GM12891 (cell line): ENCODE results near the gene DIP2A.

Experiments used
- DNase-seq: peaks from one replicate; pipeline ENCODE4 v3.0.0; 2011; ENCODE audit warnings: low spot score; ENCODE audit not compliant: insufficient read length
- FAIRE-seq: peaks from 2 replicates; lab custom pipeline; 2011; peaks lifted over from hg19 to GRCh38; lab: Jason Lieb, UNC
- PAX5 ChIP-seq: IDR thresholded peaks from 2 replicates; pipeline ENCODE4 v1.6.1; 2011; ENCODE audit warnings: low read length, moderate library complexity, mild to moderate bottlenecking; ENCODE audit not compliant: insufficient read depth, severe bottlenecking
- POLR2A ChIP-seq: IDR thresholded peaks from 2 replicates; pipeline ENCODE4 v1.6.1; 2011; ENCODE audit warnings: low read depth, low read length, control low read depth
- POLR2AphosphoS5 ChIP-seq: IDR thresholded peaks from 2 replicates; pipeline ENCODE4 v1.6.1; 2011; ENCODE audit warnings: low read depth, low read length, control low read depth
- POU2F2 ChIP-seq: IDR thresholded peaks from 2 replicates; pipeline ENCODE4 v1.6.1; 2011; ENCODE audit warnings: low read depth, mild to moderate bottlenecking, control low read depth, low read length, moderate library complexity
- SPI1 ChIP-seq: IDR thresholded peaks from 2 replicates; pipeline ENCODE4 v1.6.1; 2011; ENCODE audit warnings: low read depth, low read length, control low read depth
- TAF1 ChIP-seq: IDR thresholded peaks from 2 replicates; pipeline ENCODE4 v1.6.1; 2011; ENCODE audit warnings: low read depth, low read length, control low read depth

Gene DIP2A

DNA sequence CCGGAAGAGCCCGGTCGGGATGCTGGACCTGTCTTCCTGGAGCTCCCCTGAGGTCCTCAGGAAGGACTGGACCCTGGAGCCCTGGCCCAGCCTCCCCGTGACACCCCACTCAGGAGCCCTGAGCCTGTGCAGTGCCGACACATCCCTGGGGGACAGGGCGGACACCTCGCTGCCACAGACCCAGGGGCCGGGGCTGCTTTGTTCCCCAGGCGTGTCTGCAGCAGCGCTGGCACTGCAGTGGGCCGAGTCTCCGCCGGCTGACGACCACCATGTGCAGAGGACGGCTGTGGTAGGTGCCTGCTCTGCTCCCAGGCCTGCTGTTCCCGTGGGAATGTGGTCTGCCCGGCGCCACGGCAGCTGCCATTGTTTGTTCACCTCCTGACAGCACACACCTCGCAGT is 42.1 kb upstream of the DIP2A start:
- FAIRE-seq: no peak
- DNase-seq: no peak
- TF ChIP-seq TAF1 (no peak), POU2F2 (no peak), POLR2A (no peak), PAX5 (no peak), SPI1 (no peak), POLR2AphosphoS5 (no peak)

DNA sequence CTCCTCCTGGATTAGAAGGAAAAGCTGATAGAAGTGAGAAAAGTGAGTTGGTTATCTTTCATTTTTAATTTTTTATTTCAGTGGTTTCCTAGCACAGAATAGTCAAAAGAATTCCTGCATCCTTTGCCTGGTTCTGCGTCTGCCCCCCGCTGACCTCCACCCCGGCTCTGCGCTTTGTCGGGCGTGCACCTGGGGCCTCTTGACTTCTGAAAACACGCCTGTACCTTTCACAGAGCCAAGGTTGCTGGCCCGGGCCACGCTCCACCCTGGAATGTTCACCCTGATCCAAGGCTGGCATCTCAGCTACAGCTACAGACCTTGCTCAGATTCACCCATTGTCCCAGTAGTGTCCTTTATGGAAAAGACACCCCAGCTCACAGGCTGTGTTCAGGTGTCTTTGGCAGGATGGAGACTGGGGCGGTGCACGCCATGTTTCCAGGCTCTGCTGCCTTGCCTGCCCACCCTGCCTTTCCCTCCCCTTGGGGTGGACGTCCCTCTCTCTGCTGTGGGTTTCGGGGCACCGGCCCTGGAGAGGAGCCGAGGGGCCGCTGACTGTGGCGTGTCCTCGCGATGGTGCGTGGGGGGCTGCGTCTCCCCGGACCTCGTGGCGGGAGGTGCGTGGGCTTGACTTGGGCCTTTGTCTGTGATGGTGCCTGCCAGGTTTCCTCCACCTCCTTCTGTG is 40.3 kb upstream of the DIP2A start:
- FAIRE-seq: no peak
- no peak for DNase-seq

DNA sequence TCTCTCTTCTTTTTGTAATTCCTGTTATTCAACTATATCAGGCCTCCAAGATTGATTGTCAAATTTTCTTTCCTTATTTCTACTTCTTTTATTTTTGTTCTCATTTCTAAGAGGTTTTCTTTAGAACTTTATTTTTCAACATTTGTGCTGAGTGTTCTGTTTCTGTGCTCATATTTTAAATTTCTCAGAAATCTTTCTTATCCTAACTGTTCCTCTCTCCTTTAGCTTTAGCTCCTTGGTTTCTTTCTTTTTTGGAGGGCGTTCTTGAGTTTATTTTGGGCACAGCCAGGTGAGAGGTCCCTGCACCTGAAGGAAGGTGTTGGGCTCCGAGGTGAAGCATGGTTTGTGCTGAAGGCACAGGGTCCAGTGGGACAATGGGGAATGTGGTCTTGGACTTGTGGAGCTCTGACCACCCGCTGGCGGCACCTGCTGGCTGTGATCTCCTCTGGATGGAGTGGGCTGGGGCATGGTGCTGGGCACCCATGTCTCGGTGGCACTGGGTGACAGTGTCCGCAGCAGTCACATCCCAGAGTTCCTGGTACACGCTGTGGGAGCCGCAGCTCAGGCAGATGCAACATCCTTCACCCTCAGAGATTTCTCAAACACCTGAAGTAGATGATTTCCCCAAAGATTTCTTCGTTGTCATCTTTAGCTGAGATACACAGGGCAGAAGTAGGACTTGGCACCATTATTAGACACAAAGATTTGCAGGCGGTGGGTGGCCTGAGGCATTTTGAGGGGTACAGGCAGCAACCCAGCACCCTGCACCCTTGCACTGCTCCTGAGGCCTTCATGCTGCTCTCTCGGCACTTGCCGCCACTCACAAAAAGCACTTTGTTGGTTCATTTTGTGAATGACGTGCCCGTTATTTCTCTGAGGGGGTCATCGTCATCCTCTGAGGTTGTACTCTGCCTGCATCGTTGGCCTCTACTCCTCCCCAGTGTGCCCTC is 38.2 kb upstream of the DIP2A start:
- TF ChIP-seq SPI1: no peak
- TF ChIP-seq POLR2A: no peak
- TF ChIP-seq TAF1: no peak
- TF ChIP-seq POLR2AphosphoS5: no peak
- no peak for TF ChIP-seq POU2F2
- TF ChIP-seq PAX5: no peak
- no peak for FAIRE-seq
- no peak for DNase-seq

More for the DNA sequence above, 40.3 kb upstream of the DIP2A start:
- TF ChIP-seq PAX5: no peak

GRCh38 chr21:46421191-46421750 is 37.4 kb upstream of the DIP2A start:
- no peak for FAIRE-seq
- DNase-seq: no peak
- TF ChIP-seq POLR2A: no peak
- TF ChIP-seq POU2F2: no peak
- no peak for TF ChIP-seq SPI1

DNA sequence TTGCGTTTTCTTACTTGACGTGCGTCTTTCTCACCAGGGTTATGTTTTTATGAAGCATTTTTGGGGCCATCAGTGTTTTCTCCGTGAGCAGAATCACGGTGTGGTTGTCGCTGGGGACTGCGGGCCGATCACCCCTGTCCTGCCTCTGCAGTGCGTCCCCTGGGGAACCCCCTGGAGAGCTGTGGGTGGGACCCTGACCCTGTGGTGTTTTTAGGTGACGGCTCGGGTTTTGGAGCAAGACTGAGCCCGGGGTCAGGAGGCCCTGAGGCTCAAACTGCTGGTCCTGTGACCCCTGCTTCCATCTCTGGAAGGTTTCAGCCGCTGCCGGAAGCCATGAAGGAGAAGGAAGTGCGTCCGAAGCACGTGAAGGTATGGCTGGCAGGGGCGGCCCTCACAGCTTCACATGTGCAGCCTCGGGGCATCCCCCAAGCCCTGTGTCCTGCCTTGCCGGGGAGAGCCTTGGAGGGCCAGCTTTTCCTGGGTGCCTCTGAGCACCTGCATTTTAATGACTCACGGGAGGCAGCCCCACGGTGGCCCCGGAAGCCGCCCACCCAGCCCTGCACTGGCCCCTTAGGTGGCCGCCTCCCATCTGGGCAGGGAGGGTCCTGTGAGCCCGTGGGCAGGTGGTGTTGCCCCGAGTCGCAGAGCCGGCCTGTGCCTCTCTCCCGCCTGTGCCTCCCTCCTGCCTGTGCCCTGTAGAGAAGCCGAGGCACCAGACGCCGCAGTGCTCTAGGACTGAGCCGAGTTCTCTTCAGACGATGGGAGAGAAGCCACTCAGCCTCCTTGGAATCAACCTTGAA is 36.7 kb upstream of the DIP2A start:
- no peak for DNase-seq
- FAIRE-seq: no peak
- TF ChIP-seq PAX5 (no peak), SPI1 (no peak), POLR2A (no peak), POU2F2 (no peak), POLR2AphosphoS5 (no peak), TAF1 (no peak)

GRCh38 chr21:46422636-46423241 is 36.0 kb upstream of the DIP2A start:
- DNase-seq: no peak
- TF ChIP-seq PAX5: no peak
- TF ChIP-seq SPI1: no peak
- no peak for TF ChIP-seq TAF1
- TF ChIP-seq POU2F2: no peak
- no peak for TF ChIP-seq POLR2A
- no peak for TF ChIP-seq POLR2AphosphoS5
- FAIRE-seq: no peak

- DNase-seq (no peak), FAIRE-seq (no peak)
- TF ChIP-seq PAX5: no peak
- TF ChIP-seq POLR2A: no peak
Measured at GRCh38 chr21:46423546-46424038, 35.1 kb upstream of the DIP2A start.

DNA sequence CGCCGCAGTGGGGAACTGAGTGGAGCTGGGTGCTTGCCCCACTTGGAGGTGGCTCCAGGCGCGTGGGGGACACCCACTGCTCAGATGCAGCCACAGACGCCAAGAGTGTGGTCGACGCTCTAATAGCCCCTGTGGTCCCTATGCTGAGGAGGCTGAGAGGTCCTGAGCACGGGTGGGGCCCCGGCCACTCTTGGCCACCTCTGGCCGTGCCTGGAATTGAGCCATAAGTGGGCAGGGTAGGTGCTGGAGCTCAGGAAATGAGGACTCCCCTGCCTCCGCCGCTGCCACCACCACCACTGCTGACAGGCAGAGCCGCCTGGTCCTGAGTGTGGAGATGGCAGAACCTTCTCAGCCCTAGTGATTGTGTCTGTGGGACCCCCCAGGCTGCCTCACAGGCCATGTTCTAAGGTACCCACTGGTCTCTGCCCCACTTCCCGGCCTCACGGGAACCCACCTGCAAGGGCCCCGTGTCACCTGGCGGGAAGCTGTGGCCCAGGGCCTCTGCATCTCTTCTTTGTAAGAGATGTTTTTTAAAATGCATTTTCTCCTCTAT is 34.6 kb upstream of the DIP2A start:
- DNase-seq (no peak), FAIRE-seq (no peak)
- no peak for TF ChIP-seq POLR2AphosphoS5
- no peak for TF ChIP-seq POU2F2
- no peak for TF ChIP-seq POLR2A
- no peak for TF ChIP-seq SPI1
- TF ChIP-seq TAF1: no peak
- no peak for TF ChIP-seq PAX5

GRCh38 chr21:46424621-46425020 is 34.1 kb upstream of the DIP2A start:
- FAIRE-seq (no peak), DNase-seq (no peak)
- TF ChIP-seq TAF1: no peak
- TF ChIP-seq POLR2AphosphoS5: no peak
- no peak for TF ChIP-seq POU2F2
- no peak for TF ChIP-seq SPI1
- TF ChIP-seq POLR2A: no peak
- no peak for TF ChIP-seq PAX5
